Left renal cortex interstitium (tissue), 4 donors: Measurements from ENCODE around the gene DLGAP1. TPM values are rescaled to one million over a fixed set of nuclear protein-coding genes. Genes with fewer than 3 reads are reported as not detected.
"Not testable (repeated sequence)": the region's sequence is repeated elsewhere in the genome, so short reads cannot be mapped to it uniquely, and the experiment has no call there.

Experiments used
- DNase-seq, 4 donors: peaks; one replicate each; pipeline ENCODE4 v3.0.0-alpha.2; 2013; ENCODE audit warnings: low read depth in 4 of 4, low spot score in 2 of 4, missing footprints in 1 of 4
- polyA plus RNA-seq, 4 donors: library from polyadenylated mRNA; unstranded; fragments of 120-200 nt; gene quantifications; one replicate each; pipeline ENCODE4 v1.2.1, GENCODE V29; 2013; ENCODE audit not compliant: insufficient read length in 4 of 4

The DLGAP1 gene
- polyA plus RNA-seq, 4 donors = 4.1 to 5.3 (median 4.9) TPM

- DNase-seq = no peak
Observed at GRCh38 chr18:3620146-3621119, 834.7 kb downstream of the DLGAP1 start.

- DNase-seq = no peak
Observed at GRCh38 chr18:3619746-3620145, 835.4 kb downstream of the DLGAP1 start.

- no peak for DNase-seq
Observed at GRCh38 chr18:3619222-3619621, 835.9 kb downstream of the DLGAP1 start.

- DNase-seq = no peak
Observed at GRCh38 chr18:3616744-3617143, 838.4 kb downstream of the DLGAP1 start.

GRCh38 chr18:3616142-3616541 is 839.0 kb downstream of the DLGAP1 start:
- no peak for DNase-seq

- no peak for DNase-seq
Observed at GRCh38 chr18:3615374-3615985, 839.6 kb downstream of the DLGAP1 start.

GRCh38 chr18:3612315-3612714 is 842.8 kb downstream of the DLGAP1 start:
- no peak for DNase-seq

- no peak for DNase-seq
Observed at GRCh38 chr18:3611313-3612090, 843.6 kb downstream of the DLGAP1 start.

GRCh38 chr18:3610813-3611212 is 844.3 kb downstream of the DLGAP1 start:
- no peak for DNase-seq

- no peak for DNase-seq
Observed at GRCh38 chr18:3610188-3610708, 844.9 kb downstream of the DLGAP1 start.

GRCh38 chr18:3608488-3608887 is 846.6 kb downstream of the DLGAP1 start:
- DNase-seq = no peak

- DNase-seq = not testable (repeated sequence)
Observed at GRCh38 chr18:3608099-3608453, 847.0 kb downstream of the DLGAP1 start.

GRCh38 chr18:3607309-3608098 is 847.6 kb downstream of the DLGAP1 start:
- no peak for DNase-seq

- DNase-seq = not testable (repeated sequence)
Observed at GRCh38 chr18:3606863-3607262, 848.2 kb downstream of the DLGAP1 start.

- DNase-seq = no peak
Observed at GRCh38 chr18:3605954-3606443, 849.1 kb downstream of the DLGAP1 start.

GRCh38 chr18:3605486-3605952 is 849.6 kb downstream of the DLGAP1 start:
- DNase-seq = no peak

- DNase-seq = no peak
Observed at GRCh38 chr18:3604498-3605408, 850.4 kb downstream of the DLGAP1 start.

- DNase-seq = no peak
Observed at GRCh38 chr18:3604235-3604497, 850.9 kb downstream of the DLGAP1 start.
